Measurements from ENCODE around the gene LANCL2. TPM values are rescaled to one million over a fixed set of nuclear protein-coding genes. Genes with fewer than 3 reads are reported as not detected.
"Not testable (repeated sequence)": the region's sequence is repeated elsewhere in the genome, so short reads cannot be mapped to it uniquely, and the experiment has no call there.

The LANCL2 gene
- polyA plus RNA-seq, 1 experiment = 26.8 TPM

DNA sequence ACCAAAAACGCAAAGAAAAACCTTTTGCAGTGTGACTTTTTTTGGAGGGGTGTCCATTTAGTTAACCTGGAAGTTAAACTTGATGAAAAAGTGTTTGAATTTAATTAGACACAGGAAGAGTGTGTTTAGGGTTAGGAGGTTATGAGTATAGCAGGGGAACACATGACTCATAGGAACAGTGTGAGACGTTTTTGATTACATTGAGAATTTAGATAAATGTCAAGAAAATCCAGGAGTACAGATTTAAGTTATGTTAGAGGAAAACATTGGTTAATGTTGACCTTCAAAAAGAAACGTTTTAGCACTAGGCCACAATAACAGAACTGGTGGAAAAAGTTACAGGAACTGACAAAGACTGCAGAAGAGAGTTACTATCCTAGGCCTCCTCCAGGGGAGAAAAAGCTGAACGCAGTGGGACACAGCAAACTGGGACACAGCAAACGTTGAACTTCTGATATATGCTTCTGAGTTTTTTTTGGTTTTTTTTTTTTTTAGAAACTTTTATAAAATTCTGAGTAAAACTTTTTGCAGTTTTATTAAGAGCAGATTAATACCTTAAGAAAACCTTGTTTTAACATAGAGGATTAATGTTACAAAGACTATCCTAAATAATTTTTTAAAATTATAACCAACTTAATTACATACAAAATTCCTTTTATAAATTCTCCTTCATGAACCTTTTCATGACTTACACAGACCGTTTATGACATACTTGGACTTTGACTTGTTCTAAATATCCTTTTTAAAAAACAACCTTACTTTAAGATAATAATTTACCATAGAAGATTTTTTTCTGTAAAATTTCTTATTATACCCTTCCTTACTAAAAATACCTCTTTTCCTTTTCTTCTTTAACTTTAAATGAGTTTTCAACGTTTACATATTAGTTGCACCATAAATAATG is 22.2 kb downstream of the LANCL2 start:
- POLR2A ChIA-PET = no interaction called here
- no peaks in the 10 kb centered on the region for H3K27me3 ChIP-seq (ENCODE audit: control insufficient read depth, insufficient read depth, low read length)
- no peaks in the 10 kb centered on the region for H3K36me3 ChIP-seq (ENCODE audit: control insufficient read depth, insufficient read depth, low read length)
- TF ChIP-seq, protein P1, sequence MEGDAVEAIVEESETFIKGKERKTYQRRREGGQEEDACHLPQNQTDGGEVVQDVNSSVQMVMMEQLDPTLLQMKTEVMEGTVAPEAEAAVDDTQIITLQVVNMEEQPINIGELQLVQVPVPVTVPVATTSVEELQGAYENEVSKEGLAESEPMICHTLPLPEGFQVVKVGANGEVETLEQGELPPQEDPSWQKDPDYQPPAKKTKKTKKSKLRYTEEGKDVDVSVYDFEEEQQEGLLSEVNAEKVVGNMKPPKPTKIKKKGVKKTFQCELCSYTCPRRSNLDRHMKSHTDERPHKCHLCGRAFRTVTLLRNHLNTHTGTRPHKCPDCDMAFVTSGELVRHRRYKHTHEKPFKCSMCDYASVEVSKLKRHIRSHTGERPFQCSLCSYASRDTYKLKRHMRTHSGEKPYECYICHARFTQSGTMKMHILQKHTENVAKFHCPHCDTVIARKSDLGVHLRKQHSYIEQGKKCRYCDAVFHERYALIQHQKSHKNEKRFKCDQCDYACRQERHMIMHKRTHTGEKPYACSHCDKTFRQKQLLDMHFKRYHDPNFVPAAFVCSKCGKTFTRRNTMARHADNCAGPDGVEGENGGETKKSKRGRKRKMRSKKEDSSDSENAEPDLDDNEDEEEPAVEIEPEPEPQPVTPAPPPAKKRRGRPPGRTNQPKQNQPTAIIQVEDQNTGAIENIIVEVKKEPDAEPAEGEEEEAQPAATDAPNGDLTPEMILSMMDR (IDR thresholded peaks at IDR 0.05; ENCODE audit: insufficient read depth, low read depth, low read length) = no peak
- CTCF ChIA-PET = interaction anchor here (0.9 kb wide), 1 partner anchor 107 kb away, joined by 3 read pairs; no protein-coding TSS in a partner anchor
- DNase-seq (ENCODE audit: low read depth) = no peak
- H3K4me3 ChIP-seq (ENCODE audit: low read depth, low read length) = no peak overlapping the region

- H3K27me3 ChIP-seq (ENCODE audit: control insufficient read depth, insufficient read depth, low read length) = no peaks in the 10 kb centered on the region
- H3K4me3 ChIP-seq (ENCODE audit: low read depth, low read length) = no peak overlapping the region
- H3K36me3 ChIP-seq (ENCODE audit: control insufficient read depth, insufficient read depth, low read length) = peaks cover 3% of the 10 kb centered on the region
- CTCF ChIA-PET = interaction anchor here (1.3 kb wide), 1 partner anchor 19 kb away, joined by 4 read pairs; no protein-coding TSS in a partner anchor
- TF ChIP-seq, protein P1 (IDR thresholded peaks at IDR 0.05; ENCODE audit: insufficient read depth, low read depth, low read length) = no peak
- POLR2A ChIA-PET = no interaction called here
- no peak for DNase-seq (ENCODE audit: low read depth)
Measured at GRCh38 chr7:55396233-55396785, 31.2 kb downstream of the LANCL2 start.

DNA sequence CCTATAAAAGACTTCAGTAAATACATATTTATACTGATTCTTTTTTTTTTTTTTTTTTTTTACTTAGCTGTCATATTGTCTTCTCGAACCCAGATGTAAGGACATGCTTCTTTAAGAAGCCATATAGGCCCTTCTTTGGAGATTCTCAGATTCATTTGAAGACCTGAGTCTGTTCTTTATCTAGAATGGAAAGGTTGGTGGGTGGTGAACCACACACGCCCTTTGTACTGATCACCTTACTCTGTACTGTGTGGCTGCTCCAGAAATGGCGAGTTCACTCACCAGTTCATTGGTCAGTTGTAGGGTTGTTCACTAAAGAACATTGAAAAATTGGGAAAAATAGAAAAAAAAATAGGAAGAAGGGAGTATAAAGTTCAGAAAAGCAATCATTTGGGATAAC is 32.5 kb downstream of the LANCL2 start:
- Histone ChIP-seq H3K36me3 (ENCODE audit: control insufficient read depth, insufficient read depth, low read length) (peaks cover 3% of the 10 kb centered on the region), H3K4me3 (ENCODE audit: low read depth, low read length) (no peak overlapping the region), H3K27me3 (ENCODE audit: control insufficient read depth, insufficient read depth, low read length) (no peaks in the 10 kb centered on the region)
- DNase-seq (ENCODE audit: low read depth) = no peak
- TF ChIP-seq, protein P1 (IDR thresholded peaks at IDR 0.05; ENCODE audit: insufficient read depth, low read depth, low read length) = no peak
- ChIA-PET CTCF (no interaction called here), POLR2A (no interaction called here)

DNA sequence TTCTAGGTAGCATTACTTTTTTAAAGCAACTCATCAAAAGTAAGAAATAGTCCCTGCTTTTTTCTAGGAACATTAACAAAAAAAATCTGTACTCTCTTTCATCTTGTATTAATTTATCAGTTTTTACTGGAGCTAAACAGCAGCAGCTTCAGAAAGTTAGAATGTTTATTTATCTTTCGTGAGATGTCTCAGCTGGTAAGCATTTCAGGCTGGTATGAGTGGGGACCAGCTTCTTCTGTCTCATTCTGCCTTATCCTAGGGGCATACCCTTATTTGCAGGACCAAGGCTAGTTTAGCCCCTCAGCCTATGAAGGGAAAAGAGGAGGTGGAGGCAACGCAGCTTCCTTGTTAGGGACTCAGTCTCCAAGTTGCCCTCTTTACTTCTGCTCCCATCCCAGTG is 35.1 kb downstream of the LANCL2 start:
- ChIA-PET POLR2A (interaction anchor here (0.5 kb wide), 1 partner anchor 104 kb away, joined by 15 read pairs; no protein-coding TSS in a partner anchor), CTCF (interaction anchor here (0.7 to 1.8 kb wide), 7 partner anchors 10 to 123 kb away, joined by 3 to 8 read pairs (median 5); no protein-coding TSS in a partner anchor)
- Histone ChIP-seq H3K4me3 (ENCODE audit: low read depth, low read length) (no peak overlapping the region), H3K27me3 (ENCODE audit: control insufficient read depth, insufficient read depth, low read length) (no peaks in the 10 kb centered on the region), H3K36me3 (ENCODE audit: control insufficient read depth, insufficient read depth, low read length) (no peaks in the 10 kb centered on the region; the same call in 1 of the 2 replicates)
- TF ChIP-seq, protein P1 (IDR thresholded peaks at IDR 0.05; ENCODE audit: insufficient read depth, low read depth, low read length) = no peak
- no peak for DNase-seq (ENCODE audit: low read depth)

DNA sequence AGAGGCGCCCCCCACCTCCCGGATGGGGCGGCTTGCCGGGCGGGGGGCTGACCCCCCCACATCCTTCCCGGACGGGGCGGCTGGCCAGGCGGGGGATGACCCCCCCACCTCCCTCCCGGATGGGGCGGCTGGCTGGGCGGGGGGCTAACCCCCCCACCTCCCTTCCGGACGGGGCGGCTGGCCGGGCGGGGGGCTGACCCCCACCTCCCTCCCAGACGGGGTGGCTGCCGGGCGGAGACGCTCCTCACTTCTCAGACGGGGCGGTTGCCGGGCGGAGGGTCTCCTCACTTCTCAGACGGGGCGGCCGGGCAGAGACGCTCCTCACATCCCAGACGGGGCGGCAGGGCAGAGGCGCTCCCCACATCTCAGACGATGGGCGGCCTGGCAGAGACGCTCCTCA is 37.4 kb downstream of the LANCL2 start:
- H3K4me3 ChIP-seq (ENCODE audit: low read depth, low read length); POLR2A ChIA-PET; H3K27me3 ChIP-seq (ENCODE audit: control insufficient read depth, insufficient read depth, low read length); H3K36me3 ChIP-seq (ENCODE audit: control insufficient read depth, insufficient read depth, low read length); DNase-seq (ENCODE audit: low read depth); CTCF ChIA-PET: not testable (repeated sequence)
